ENCODE measurements around the gene EGFR.

The EGFR gene

DNA sequence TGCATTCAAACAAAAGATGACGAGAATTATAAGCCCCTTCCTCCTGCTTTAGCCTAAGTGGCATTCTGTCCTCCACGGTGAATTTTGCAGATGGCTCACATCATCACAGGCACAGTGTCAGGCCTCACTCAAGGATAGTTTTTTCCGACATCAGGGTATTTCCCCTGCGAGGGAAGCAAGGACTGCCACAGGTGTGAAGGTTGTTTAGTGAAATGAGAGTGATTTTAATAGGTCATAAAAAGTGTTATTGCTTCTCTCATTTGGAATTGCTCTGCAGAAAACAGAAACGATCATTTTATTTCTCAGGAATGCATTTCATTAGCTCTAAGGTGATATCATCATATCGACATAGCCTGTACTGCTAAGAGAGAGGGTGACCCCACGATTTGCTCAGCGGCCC is 217.7 kb downstream of the EGFR start:
- H3K4me3 ChIP-seq (ENCODE audit: low read depth, low read length) = no peak overlapping the region
- TF ChIP-seq, protein P1, sequence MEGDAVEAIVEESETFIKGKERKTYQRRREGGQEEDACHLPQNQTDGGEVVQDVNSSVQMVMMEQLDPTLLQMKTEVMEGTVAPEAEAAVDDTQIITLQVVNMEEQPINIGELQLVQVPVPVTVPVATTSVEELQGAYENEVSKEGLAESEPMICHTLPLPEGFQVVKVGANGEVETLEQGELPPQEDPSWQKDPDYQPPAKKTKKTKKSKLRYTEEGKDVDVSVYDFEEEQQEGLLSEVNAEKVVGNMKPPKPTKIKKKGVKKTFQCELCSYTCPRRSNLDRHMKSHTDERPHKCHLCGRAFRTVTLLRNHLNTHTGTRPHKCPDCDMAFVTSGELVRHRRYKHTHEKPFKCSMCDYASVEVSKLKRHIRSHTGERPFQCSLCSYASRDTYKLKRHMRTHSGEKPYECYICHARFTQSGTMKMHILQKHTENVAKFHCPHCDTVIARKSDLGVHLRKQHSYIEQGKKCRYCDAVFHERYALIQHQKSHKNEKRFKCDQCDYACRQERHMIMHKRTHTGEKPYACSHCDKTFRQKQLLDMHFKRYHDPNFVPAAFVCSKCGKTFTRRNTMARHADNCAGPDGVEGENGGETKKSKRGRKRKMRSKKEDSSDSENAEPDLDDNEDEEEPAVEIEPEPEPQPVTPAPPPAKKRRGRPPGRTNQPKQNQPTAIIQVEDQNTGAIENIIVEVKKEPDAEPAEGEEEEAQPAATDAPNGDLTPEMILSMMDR (IDR thresholded peaks at IDR 0.05; ENCODE audit: borderline replicate concordance, insufficient read depth, low read depth, low read length) = no peak

DNA sequence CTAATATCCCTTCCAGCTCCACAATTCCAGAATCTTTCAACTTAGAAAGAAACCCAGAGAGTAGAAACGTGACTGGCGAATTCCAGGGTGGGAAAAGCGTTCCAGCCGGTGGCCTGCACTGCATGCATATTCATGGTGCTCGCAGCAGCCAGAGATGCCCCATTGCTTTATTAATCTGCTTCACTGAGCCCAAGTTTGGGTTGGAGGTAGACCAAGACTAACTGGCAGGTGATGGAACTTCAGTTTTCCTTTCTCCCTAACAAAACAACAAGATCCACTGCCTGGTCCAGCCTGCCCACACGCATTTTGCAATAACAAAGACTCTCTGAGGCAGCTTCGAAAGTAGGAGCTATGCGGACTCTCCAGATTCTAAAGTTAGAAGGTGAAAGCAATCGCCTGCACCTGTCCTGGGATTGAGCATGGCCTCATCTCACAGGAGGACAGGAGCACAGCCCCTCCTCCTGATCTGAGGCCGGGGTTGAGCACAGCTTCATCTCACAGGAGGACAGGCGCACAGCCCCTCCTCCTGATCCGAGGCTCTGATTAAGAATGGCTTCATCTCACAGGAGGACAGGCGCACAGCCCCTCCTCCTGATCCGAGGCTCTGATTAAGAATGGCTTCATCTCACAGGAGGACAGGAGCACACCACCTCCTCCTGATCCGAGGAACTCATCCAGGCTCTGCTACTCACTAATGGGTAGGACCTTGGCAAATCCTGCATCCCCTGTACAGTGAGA is 218.5 kb downstream of the EGFR start:
- TF ChIP-seq, protein P1 (IDR thresholded peaks at IDR 0.05; ENCODE audit: borderline replicate concordance, insufficient read depth, low read depth, low read length) = no peak

DNA sequence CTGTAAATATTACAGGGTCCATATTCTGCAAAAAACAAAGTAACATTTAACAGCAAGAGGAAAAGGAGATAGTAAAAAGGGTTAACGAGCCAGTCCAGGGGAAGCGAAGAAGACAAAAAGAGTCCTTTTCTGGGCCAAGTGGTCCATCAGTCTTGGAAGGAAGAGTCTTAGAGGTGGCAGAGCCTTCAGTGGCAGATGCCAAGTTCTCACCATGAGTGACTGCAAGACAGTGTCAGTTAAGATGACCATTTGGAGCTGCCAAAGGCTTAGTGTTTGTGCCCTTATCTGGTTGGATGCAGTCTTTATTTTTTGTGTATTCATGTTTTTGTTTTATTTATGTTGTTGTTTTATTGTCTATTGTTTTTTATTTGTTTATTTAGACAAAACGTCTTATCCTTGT is 220.6 kb downstream of the EGFR start:
- H3K4me3 ChIP-seq (ENCODE audit: low read depth, low read length) = no peak overlapping the region
- TF ChIP-seq, protein P1 (IDR thresholded peaks at IDR 0.05; ENCODE audit: borderline replicate concordance, insufficient read depth, low read depth, low read length) = no peak

More for the DNA sequence above, 218.5 kb downstream of the EGFR start:
- no peak overlapping the region for H3K4me3 ChIP-seq (ENCODE audit: low read depth, low read length)

DNA sequence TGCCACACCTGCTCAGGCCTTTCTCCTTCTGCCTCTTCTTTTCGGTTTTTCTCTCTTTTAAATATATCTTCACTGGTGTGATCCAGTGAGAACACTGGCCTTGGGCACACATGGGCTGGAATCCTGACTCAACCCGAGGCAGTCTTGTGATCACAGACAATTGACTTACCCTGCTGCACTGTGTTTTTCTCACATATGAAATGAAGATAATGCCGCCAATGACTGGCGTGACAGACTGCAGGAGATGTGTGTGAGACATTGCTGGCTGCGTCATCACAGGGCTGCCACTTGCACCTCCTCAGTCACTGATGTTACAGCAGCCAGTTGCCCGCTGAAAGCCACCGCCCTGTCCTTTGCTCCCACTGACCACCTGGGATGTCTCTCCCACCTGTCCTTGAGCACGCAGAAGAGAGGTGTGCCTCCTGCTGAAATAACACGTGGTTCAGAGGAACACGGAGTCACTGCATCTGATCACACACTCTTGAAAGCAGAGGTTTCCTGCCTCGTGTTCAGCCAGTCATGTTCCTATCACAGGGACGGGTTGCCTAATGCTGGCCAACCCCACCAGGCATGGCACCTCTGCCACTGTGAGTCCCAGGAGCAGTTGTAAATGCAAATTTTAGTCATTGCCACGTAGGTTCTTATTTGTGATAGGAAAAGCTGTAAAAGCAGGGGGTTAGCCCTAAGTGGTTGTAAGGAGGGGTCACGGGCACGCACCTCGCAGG is 221.8 kb downstream of the EGFR start:
- TF ChIP-seq, protein P1 (IDR thresholded peaks at IDR 0.05; ENCODE audit: borderline replicate concordance, insufficient read depth, low read depth, low read length) = no peak

DNA sequence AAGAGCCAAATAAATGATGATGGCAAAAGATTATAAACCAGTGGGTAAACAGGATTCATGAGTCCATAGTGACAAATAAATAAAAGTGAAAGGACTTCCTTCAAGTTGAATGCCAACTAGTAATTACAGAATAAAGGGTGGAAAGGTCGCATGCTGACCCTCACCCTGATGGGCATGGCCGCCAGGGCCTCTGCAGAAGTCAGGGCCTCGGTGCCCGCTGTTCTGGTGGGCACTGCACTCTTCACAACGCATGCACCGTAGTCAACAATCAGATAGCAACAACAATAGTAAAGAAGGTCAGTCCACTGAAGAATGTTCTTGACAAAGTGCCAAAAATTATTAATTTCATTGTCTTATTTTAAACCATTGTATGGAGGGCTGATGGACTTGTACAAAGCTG is 223.1 kb downstream of the EGFR start:
- no peak overlapping the region for H3K4me3 ChIP-seq (ENCODE audit: low read depth, low read length)
- TF ChIP-seq, protein P1 (IDR thresholded peaks at IDR 0.05; ENCODE audit: borderline replicate concordance, insufficient read depth, low read depth, low read length) = no peak

More for the DNA sequence above, 221.8 kb downstream of the EGFR start:
- H3K4me3 ChIP-seq (ENCODE audit: low read depth, low read length) = no peak overlapping the region

DNA sequence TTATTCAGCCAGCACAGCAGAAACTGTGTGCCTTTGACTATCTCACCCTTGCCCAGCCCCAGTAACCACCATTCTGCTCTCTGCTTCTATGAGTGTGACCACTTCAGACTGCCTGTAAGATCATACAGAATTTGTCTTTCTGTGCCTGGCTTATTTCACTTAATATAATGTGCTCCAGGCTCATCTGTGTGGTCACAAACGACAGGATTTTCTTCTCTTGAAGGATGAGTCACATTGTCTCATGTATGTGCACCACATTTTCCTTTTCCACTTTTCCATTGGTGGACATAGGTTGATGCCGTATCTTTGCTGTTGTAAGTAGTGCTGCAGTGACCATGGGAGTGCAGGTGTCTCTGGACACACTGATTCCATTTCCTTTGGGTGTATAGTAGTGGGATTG is 223.8 kb downstream of the EGFR start:
- TF ChIP-seq, protein P1 (IDR thresholded peaks at IDR 0.05; ENCODE audit: borderline replicate concordance, insufficient read depth, low read depth, low read length) = no peak
- H3K4me3 ChIP-seq (ENCODE audit: low read depth, low read length) = no peak overlapping the region

All from GM12875 (cell line).